COLO668 (cell line): ENCODE measurements around the gene KCNK2.
"Not testable (repeated sequence)": the region's sequence is repeated elsewhere in the genome, so short reads cannot be mapped to it uniquely, and the experiment has no call there.

Source experiments
- DNase-seq: peaks from one replicate; lab custom pipeline; 2025; ENCODE audit not compliant: unreplicated experiment; lab: John Stamatoyannopoulos, UW

KCNK2 gene

DNA sequence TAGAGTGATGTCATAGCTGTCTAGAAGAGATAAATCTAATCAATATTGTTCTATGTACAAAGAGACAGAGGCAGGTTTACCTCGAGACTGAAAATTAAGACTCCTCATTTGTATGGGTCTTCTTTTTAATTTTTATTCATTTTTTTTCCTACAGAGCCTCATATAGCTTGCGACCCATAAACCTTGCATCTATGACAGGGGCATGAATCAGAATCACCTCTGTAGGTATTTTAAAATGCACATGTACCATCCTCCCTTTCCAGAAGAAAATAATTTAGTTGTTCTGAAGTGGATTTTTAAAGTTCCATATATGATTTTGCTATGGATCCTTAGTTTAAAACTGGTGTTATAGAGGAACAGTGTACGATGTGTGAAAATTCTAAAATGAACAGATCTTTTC is 64.5 kb downstream of the KCNK2 start:
- no peak for DNase-seq

DNA sequence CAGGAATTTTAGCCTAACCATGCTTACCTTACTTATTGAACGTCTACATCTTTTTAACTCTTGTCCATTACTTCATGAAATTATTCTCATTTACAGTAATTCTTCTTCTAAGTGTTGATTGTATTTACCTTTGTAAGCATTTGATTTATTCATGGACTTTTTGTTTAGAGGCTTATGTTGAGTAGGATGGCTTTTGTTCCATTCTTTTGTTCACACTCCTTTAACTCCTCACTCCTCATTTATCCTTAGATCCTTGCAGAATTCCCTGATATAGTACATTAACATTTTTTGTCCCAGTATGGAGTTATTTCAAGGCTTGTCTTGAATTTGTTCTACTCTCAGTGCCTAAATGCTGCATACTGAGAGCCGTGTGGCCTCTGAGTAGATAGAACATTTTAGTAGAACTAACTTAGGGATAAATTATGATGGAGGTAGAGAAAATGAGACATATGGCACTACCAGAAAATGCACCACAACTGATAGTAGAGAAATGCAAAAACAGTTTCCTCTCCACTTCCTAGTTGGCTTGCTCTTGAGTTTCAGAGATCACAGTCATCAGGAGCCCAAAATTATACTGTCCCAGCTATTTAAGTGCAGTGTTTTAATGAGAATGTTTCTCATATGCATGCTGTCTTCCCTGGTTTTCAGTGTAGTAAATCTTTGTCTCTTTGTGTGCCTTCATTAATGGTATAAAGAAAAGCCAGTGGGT is 69.5 kb downstream of the KCNK2 start:
- DNase-seq: no peak

GRCh38 chr1:215156232-215156631 is 73.7 kb downstream of the KCNK2 start:
- no peak for DNase-seq

GRCh38 chr1:215160351-215160750 is 77.8 kb downstream of the KCNK2 start:
- no peak for DNase-seq

GRCh38 chr1:215163144-215163543 is 80.6 kb downstream of the KCNK2 start:
- DNase-seq: not testable (repeated sequence)

DNA sequence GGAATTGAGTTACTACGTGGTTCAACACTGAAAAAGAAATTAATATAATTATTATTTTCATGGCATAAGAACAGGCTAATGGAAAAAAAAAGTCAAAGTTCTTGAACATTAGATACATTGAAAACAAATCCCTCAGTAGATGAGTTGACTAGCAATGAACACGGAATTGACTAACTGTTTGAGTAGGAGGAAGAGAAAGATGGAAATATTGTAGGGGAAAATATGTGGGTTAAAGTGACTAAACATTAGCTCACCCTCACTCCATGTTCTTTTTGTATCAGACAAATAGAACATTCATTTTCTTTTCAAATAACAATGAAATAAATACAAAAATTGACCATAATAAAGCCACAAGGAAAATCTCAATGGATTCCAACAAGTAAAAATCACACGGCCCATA is 84.3 kb downstream of the KCNK2 start:
- DNase-seq: no peak

DNA sequence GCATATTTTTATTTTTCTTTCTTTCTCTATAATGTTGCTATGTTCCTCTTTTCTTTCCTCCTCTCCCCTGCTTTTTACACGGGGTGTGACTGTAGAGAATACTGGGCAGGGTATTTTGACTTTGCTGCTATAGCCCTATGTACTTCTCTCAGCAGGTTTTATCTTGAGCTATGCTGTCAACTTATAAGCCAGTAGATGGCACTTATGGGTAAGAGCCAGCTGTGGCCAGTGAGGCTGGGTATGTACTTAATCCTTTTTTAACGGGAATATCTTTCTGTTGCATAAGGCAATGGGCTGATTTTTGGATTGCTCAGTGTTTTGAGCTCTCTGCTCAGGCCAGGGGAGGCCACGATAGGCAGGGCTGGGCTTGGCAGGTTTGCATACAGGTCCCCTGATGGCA is 99.0 kb downstream of the KCNK2 start:
- DNase-seq: no peak

GRCh38 chr1:215185067-215185620 is 102.6 kb downstream of the KCNK2 start:
- DNase-seq: no peak

- no peak for DNase-seq
Measured at GRCh38 chr1:215188302-215188950, 105.9 kb downstream of the KCNK2 start.

GRCh38 chr1:215192306-215192705 is 109.8 kb downstream of the KCNK2 start:
- DNase-seq: no peak

DNA sequence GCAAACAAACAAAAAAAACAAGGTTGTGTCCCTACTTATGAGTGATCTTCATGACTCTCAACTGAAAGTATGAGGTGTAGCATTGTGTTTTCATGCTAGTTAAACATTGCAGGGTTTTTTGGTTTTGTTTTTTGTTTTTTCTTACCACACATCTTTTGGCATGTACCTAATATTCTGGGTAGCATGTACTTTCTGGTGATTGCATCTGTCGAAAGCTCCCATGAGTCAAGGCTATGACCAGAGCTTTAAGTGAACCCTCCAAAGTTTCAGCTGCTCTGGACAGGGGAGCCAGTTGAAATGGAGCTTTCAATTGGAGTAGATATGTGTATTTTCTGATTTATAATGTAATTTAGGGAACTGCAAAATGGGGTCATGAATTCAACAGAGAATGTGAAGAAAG is 115.5 kb downstream of the KCNK2 start:
- DNase-seq: no peak

DNA sequence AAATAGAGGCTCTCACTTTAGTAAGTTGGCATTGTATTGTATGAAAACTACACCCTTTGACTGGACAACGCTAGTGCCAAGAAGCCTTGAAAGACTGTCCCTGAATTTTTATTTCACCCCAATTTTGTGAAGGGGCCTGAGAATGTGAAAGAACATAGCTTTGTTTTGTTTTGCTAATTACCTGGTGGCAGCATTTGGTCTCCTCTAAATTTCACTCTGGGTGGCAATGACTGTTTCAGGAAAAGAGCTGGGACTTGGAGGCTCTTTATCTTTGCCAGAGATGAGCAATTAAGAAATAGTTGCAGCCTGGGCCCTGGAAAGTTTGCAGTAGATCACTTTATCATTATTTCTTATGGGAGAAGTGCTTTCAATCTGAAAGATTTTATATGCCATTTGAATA is 117.6 kb downstream of the KCNK2 start:
- no peak for DNase-seq

DNA sequence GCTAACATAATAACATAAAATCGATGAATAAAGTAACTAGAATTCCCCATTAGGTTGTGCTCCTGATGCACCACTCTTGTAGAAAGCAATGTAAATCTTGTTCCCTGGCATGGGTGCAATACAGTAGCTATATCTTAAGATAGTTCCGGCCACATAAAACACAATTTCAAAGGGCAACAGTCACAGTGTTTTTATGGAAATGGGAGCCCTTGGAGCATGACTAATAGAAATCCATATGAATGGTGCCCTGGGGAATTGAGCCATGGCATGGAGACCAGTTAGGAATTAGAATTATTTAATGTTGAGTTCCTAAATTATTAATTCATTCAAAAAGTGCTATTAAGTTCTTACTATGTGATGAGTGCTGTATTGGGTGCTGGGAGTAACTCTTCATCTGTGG is 118.7 kb downstream of the KCNK2 start:
- no peak for DNase-seq

- no peak for DNase-seq
Measured at GRCh38 chr1:215202868-215203267, 120.3 kb downstream of the KCNK2 start.

- no peak for DNase-seq
Measured at GRCh38 chr1:215210167-215210566, 127.6 kb downstream of the KCNK2 start.

- no peak for DNase-seq
Measured at GRCh38 chr1:215215846-215216245, 133.3 kb downstream of the KCNK2 start.

DNA sequence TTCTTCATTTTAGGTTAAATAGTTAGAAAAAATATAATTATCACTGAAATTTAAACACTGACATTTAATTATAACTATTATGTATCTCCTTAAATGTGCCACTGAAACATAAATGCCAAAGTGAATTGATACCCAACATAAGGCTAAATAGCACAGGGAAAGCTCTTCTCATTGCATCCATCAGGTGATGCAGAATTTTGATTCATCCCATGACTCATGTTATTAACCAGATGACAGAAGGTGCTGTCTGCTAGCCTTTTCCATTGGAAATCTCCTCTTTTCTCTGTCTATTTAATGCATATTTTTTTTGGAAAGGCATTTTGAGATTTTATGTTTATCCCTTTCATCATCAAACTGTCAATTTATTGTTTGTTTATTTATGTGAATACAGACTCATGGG is 136.8 kb downstream of the KCNK2 start:
- no peak for DNase-seq

DNA sequence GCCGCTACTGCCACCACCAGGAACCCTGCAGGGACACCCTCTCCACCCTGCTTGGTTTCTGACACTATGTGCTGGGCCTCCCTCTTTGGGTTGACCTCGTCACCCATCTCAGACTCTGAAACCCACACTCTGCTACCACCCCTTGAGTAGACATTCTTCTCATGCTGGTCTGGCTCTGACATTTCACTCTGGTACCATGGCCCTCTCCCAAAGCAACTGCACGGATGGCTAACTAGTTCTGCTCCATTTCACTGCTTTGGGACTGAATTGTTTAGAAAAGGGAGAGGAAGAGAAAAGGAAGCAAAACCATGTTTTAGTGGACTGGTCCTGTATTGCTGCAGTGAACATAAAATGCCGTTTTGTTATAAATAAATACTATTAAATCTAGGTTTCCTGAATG is 137.8 kb downstream of the KCNK2 start:
- no peak for DNase-seq

DNA sequence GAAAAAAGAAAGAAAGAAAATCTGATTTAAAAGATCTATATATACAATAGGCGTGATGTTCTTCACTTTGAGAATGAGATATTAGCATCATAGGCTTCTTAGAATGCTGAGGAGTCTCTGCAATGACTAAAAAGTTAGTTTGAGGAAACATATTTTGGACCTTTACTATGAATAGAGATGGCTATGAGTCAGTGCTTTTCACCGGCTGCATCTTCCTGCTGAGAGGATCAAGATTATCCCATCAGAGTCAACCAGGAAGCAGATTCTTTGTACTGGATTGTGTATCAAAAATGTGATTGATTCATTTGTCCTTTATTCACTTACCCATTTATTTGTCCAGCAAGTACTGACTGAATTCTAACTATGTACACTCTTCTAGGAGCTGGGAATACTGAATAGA is 144.2 kb downstream of the KCNK2 start:
- DNase-seq: no peak

GRCh38 chr1:215228193-215228592 is 145.7 kb downstream of the KCNK2 start:
- DNase-seq: no peak

DNA sequence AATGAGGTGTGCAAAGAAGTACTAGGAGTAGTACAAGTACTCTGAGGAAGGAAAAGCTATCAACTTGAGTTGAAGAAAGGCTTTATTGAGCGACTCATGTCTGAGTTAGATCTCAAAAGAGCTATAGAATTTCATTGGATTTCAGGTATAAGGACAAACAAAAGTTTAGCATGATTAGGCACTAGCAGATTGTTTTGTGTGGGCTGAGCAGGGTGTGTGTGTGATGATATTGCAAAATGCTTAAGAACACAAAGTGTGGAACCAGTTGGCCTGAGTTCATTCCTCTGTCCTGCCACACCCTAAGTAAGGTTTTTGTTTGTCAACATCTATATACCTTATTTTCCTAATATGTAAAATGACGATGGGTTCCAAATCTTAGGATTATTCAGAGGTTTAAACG is 158.9 kb downstream of the KCNK2 start:
- no peak for DNase-seq

DNA sequence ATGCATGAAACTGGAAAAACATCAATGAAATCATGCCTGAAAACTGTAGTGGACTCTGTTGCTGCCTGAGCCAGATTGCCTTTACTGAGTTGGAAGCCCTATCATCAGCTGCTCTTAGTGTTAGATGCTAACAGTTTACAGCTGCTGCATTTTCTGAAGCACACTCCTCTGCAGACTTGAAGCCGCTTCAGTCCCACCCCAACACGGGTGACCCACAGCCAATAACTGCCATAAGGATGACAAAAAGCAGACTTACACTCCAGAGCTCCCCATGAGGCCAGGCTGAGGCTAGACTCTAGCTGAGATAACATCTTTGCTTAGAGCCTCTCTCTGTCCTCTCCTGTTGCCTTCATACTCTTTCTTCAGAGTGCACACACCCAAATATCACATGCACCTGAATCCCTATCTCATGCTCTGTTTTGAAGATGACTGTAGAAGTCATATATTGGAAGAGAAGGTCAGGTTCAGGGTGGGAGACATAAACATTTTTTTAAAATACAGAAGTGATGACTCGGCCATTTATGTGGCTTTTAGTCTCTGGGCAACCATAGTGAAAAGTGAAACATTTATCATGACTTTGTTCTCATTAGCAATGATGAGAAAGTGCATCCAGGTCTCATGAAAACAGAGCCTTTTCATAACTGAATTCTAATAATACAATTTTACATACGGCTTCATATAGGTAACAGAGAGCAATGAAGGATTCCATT is 161.0 kb downstream of the KCNK2 start:
- no peak for DNase-seq
